ENCODE measurements around the gene UNC13D. TPM values are rescaled to one million over a fixed set of nuclear protein-coding genes. Genes with fewer than 3 reads are reported as not detected.

The UNC13D gene
- total and polyA plus RNA-seq, 9 of the 15 experiments (the other 6 are each of a cell fraction or from before 2014, with no cell fraction given) = 0.86 to 244 (median 69.2) TPM

DNA sequence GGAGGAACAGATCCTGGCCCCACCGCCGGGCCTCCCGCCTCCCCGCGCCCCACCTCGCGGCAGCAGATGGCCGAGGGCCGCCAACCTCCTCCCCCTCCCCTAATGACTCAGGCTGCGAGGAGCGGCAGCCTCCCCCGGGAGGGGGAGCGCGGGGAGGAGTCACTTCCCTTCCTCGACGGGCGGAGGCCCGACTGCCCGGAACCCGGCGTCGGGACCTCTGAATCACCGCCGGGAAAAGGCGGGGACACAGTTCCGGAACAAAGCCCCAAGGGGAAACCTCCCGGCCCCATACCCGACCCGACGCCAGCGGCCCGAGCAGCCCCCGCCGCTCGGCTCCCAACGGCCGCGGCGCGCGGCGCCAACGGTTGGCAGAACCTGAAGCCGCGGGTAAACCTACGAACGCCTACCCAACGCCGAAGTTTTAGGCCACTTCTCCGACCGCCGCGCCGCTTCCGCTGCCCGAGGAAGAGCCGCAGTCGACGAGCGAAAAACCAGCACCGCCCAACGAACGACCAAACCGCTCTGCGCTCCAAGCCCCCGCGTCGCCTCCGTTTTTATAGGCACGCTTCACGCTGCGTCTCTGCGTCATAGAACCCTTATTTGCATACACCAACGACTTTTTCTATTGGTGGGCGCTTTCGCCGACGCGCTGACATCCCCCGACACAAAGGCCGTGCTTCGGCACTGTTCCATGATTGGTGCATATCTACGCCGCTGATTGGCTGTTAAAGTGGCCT, 64.8 kb downstream of the UNC13D start (continued):
- TF ChIP-seq, protein P1, sequence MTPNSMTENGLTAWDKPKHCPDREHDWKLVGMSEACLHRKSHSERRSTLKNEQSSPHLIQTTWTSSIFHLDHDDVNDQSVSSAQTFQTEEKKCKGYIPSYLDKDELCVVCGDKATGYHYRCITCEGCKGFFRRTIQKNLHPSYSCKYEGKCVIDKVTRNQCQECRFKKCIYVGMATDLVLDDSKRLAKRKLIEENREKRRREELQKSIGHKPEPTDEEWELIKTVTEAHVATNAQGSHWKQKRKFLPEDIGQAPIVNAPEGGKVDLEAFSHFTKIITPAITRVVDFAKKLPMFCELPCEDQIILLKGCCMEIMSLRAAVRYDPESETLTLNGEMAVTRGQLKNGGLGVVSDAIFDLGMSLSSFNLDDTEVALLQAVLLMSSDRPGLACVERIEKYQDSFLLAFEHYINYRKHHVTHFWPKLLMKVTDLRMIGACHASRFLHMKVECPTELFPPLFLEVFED (CRISPR knock-in tag; conservative IDR thresholded peaks at IDR 0.05) = 0 out of 2 replicates have a peak, but pooled peaks have one; percentile 49
- peak; percentile 59; the same call in 1 of the 2 replicates for TF ChIP-seq E2F3 (CRISPR knock-in tag; IDR thresholded peaks at IDR 0.05)
- TF ChIP-seq, protein P2, sequence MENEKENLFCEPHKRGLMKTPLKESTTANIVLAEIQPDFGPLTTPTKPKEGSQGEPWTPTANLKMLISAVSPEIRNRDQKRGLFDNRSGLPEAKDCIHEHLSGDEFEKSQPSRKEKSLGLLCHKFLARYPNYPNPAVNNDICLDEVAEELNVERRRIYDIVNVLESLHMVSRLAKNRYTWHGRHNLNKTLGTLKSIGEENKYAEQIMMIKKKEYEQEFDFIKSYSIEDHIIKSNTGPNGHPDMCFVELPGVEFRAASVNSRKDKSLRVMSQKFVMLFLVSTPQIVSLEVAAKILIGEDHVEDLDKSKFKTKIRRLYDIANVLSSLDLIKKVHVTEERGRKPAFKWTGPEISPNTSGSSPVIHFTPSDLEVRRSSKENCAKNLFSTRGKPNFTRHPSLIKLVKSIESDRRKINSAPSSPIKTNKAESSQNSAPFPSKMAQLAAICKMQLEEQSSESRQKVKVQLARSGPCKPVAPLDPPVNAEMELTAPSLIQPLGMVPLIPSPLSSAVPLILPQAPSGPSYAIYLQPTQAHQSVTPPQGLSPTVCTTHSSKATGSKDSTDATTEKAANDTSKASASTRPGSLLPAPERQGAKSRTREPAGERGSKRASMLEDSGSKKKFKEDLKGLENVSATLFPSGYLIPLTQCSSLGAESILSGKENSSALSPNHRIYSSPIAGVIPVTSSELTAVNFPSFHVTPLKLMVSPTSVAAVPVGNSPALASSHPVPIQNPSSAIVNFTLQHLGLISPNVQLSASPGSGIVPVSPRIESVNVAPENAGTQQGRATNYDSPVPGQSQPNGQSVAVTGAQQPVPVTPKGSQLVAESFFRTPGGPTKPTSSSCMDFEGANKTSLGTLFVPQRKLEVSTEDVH (IDR thresholded peaks at IDR 0.05; ENCODE audit: low read depth, partially characterized antibody) = peak; percentile 26
- TF ChIP-seq IRF2 (CRISPR knock-in tag; IDR thresholded peaks at IDR 0.05) = no peak
- TF ChIP-seq ETV1 (tag; conservative IDR thresholded peaks at IDR 0.05; ENCODE audit: low read depth) = peak; percentile 65; the same call in 1 of the 2 replicates
- TF ChIP-seq, protein P3, sequence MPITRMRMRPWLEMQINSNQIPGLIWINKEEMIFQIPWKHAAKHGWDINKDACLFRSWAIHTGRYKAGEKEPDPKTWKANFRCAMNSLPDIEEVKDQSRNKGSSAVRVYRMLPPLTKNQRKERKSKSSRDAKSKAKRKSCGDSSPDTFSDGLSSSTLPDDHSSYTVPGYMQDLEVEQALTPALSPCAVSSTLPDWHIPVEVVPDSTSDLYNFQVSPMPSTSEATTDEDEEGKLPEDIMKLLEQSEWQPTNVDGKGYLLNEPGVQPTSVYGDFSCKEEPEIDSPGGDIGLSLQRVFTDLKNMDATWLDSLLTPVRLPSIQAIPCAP (CRISPR knock-in tag; IDR thresholded peaks at IDR 0.05; ENCODE audit: borderline replicate concordance) = peak; percentile 93; the same call in 1 of the 2 replicates
- TF ChIP-seq GATA2 (CRISPR knock-in tag; IDR thresholded peaks at IDR 0.05) = no peak
- TF ChIP-seq SP1 (CRISPR knock-in tag; IDR thresholded peaks at IDR 0.05) = peak; percentile 96
- TF ChIP-seq ATF7 (IDR thresholded peaks at IDR 0.05) = peak; percentile 86; the same call in 1 of the 2 replicates
- TF ChIP-seq ESRRB (CRISPR knock-in tag; IDR thresholded peaks at IDR 0.05; ENCODE audit: borderline replicate concordance) = no peak
- TF ChIP-seq WHSC1 (IDR thresholded peaks at IDR 0.05; ENCODE audit: low read length) = no peak
- no peak for TF ChIP-seq LEF1 (IDR thresholded peaks at IDR 0.05)
- TF ChIP-seq, protein P4, sequence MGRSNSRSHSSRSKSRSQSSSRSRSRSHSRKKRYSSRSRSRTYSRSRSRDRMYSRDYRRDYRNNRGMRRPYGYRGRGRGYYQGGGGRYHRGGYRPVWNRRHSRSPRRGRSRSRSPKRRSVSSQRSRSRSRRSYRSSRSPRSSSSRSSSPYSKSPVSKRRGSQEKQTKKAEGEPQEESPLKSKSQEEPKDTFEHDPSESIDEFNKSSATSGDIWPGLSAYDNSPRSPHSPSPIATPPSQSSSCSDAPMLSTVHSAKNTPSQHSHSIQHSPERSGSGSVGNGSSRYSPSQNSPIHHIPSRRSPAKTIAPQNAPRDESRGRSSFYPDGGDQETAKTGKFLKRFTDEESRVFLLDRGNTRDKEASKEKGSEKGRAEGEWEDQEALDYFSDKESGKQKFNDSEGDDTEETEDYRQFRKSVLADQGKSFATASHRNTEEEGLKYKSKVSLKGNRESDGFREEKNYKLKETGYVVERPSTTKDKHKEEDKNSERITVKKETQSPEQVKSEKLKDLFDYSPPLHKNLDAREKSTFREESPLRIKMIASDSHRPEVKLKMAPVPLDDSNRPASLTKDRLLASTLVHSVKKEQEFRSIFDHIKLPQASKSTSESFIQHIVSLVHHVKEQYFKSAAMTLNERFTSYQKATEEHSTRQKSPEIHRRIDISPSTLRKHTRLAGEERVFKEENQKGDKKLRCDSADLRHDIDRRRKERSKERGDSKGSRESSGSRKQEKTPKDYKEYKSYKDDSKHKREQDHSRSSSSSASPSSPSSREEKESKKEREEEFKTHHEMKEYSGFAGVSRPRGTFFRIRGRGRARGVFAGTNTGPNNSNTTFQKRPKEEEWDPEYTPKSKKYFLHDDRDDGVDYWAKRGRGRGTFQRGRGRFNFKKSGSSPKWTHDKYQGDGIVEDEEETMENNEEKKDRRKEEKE (IDR thresholded peaks at IDR 0.05; ENCODE audit: borderline replicate concordance in 1 of 2, control insufficient read depth in 1 of 2, low read depth in 2 of 2, low read length in 1 of 2) = peak in 1 of 2 experiments; percentile 97; a peak in 2 of 4 replicates
